OCI-LY3 (cell line): Measurements from ENCODE around the gene CNTNAP4.

Source experiments
- EZH2phosphoT487 ChIP-seq: fragments of 200-600 bp; shearing (Covaris generic); IDR thresholded peaks from 2 replicates; pipeline ENCODE4 v1.6.1; 2018; ENCODE audit warnings: antibody characterized with exemption, mixed run types, low read depth
- TF ChIP-seq, protein P1 (sequence below): fragments of 200-600, 300-600 bp; sonication (generic); IDR thresholded peaks from 2 replicates; pipeline ENCODE4 v1.5.1; 2014; ENCODE audit warnings: antibody characterized with exemption, low read length, low read depth

DNA sequence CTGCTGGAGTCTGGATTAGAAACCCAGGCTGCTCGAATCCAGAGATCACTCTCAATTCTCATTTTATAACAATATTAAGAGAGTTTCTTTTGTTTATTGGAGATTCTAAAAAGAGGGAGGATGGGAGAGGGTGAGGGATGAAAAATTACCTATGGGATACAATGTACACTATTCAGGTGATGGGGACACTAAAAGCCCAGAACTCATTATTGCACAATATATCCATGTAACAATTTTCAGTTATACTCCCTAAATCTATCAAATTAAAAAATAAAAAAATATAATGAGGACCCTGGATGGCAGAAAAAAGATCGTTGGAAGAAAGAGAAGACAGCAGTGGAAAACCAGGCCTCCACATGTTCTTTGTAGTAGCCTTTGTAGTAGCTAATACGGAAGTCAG lies 100.8 kb downstream of the CNTNAP4 start:
- TF ChIP-seq, protein P1, sequence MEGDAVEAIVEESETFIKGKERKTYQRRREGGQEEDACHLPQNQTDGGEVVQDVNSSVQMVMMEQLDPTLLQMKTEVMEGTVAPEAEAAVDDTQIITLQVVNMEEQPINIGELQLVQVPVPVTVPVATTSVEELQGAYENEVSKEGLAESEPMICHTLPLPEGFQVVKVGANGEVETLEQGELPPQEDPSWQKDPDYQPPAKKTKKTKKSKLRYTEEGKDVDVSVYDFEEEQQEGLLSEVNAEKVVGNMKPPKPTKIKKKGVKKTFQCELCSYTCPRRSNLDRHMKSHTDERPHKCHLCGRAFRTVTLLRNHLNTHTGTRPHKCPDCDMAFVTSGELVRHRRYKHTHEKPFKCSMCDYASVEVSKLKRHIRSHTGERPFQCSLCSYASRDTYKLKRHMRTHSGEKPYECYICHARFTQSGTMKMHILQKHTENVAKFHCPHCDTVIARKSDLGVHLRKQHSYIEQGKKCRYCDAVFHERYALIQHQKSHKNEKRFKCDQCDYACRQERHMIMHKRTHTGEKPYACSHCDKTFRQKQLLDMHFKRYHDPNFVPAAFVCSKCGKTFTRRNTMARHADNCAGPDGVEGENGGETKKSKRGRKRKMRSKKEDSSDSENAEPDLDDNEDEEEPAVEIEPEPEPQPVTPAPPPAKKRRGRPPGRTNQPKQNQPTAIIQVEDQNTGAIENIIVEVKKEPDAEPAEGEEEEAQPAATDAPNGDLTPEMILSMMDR, result no peak
- TF ChIP-seq EZH2phosphoT487, result no peak
